ENCODE data around the gene PTPRN2.

DNA sequence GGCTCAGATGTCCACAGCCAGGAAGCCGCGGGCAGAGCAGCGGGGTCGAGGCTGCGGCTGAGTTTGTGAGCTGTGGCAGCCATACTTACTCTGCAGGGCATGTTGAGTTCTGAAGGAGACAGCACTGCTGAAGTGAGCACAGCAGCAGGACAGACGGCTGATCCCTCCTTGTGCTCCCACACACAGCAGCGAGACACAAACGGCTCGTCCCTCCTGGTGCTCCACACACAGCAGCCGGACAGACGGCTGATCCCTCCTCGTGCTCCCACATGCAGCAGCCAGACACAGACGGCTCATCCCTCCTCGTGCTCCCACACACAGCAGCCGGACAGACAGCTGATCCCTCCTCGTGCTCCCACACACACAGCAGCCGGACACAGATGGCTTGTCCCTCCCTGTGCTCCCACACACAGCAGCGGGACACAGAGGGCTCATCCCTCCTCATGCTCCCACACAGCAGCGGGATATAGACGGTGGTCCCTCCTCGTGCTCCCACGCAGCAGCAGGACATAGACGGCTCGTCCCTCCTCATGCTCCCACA is 305.1 kb downstream of the PTPRN2 start:
- TF ChIP-seq RNF2 (IDR thresholded peaks at IDR 0.05; ENCODE audit: borderline replicate concordance, low read depth, low read length, missing control alignments, poor library complexity, severe bottlenecking), result no peak
- no peak for TF ChIP-seq TEAD4 (IDR thresholded peaks at IDR 0.05; ENCODE audit: low read depth, low read length)
- TF ChIP-seq, protein P1, sequence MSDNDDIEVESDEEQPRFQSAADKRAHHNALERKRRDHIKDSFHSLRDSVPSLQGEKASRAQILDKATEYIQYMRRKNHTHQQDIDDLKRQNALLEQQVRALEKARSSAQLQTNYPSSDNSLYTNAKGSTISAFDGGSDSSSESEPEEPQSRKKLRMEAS (IDR thresholded peaks at IDR 0.05), result no peak
- TF ChIP-seq POLR2A (IDR thresholded peaks at IDR 0.05; ENCODE audit: control extremely low read depth in 1 of 2, low read depth in 2 of 2, low read length in 2 of 2), result no peak
- TF ChIP-seq, protein P2, sequence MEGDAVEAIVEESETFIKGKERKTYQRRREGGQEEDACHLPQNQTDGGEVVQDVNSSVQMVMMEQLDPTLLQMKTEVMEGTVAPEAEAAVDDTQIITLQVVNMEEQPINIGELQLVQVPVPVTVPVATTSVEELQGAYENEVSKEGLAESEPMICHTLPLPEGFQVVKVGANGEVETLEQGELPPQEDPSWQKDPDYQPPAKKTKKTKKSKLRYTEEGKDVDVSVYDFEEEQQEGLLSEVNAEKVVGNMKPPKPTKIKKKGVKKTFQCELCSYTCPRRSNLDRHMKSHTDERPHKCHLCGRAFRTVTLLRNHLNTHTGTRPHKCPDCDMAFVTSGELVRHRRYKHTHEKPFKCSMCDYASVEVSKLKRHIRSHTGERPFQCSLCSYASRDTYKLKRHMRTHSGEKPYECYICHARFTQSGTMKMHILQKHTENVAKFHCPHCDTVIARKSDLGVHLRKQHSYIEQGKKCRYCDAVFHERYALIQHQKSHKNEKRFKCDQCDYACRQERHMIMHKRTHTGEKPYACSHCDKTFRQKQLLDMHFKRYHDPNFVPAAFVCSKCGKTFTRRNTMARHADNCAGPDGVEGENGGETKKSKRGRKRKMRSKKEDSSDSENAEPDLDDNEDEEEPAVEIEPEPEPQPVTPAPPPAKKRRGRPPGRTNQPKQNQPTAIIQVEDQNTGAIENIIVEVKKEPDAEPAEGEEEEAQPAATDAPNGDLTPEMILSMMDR (IDR thresholded peaks at IDR 0.05; ENCODE audit: control extremely low read depth in 1 of 3, insufficient read depth in 1 of 3, low read depth in 1 of 3, low read length in 3 of 3), result no peak
- no peak for TF ChIP-seq RXRA (IDR thresholded peaks at IDR 0.05; ENCODE audit: insufficient read depth, low read depth, low read length)

Data from H1 (cell line).